Uterus (tissue), 2 donors: ENCODE results near the gene GPR78.

Source experiments
- POLR2A ChIP-seq, 2 donors: fragments of 450-650 bp; IDR thresholded peaks; one replicate each; pipeline ENCODE4 v1.6.1; 2016; ENCODE audit warnings: antibody characterized with exemption in 2 of 2, mild to moderate bottlenecking in 1 of 2, moderate library complexity in 1 of 2
- TF ChIP-seq, protein P1 (sequence below), 4 experiments: fragments of 200-600 bp in 2 of 4; fragments of 450-650 bp in 2 of 4; sonication (generic) in 2 of 4; IDR thresholded peaks; one replicate each; pipeline ENCODE4 v1.5.1; 2016 to 2019; ENCODE audit warnings: antibody characterized with exemption in 4 of 4, mild to moderate bottlenecking in 2 of 4, moderate library complexity in 1 of 4

DNA sequence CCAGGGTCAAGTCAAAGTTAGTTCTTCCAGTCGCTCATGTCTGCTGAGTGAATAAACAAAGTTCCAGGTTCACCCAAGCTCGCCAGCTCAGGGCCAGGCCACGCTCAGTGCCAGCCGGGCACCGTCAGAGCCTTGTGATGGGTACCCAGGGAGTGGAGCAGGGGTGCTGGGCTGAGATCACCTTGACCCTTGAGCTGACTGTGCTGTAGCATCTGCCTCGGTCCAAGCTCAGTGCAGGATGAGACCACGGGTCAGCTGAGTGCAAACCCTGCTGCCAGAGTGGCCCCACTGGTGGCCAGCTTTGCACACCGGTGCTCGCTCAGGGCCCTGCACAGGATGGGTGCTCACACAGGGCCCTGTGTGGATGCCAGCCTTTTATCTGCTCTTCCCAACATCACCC, 16.7 kb downstream of the GPR78 start:
- TF ChIP-seq, protein P1, sequence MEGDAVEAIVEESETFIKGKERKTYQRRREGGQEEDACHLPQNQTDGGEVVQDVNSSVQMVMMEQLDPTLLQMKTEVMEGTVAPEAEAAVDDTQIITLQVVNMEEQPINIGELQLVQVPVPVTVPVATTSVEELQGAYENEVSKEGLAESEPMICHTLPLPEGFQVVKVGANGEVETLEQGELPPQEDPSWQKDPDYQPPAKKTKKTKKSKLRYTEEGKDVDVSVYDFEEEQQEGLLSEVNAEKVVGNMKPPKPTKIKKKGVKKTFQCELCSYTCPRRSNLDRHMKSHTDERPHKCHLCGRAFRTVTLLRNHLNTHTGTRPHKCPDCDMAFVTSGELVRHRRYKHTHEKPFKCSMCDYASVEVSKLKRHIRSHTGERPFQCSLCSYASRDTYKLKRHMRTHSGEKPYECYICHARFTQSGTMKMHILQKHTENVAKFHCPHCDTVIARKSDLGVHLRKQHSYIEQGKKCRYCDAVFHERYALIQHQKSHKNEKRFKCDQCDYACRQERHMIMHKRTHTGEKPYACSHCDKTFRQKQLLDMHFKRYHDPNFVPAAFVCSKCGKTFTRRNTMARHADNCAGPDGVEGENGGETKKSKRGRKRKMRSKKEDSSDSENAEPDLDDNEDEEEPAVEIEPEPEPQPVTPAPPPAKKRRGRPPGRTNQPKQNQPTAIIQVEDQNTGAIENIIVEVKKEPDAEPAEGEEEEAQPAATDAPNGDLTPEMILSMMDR (IDR thresholded peaks at IDR 0.05) = no peak
- TF ChIP-seq POLR2A (IDR thresholded peaks at IDR 0.05) = no peak
